ENCODE measurements around the gene EVI2A.
A peak's percentile ranks its signal among the peaks of the same experiment; 100 is the strongest.

The EVI2A gene

GRCh38 chr17:31274252-31274651 is 47.2 kb downstream of the EVI2A start:
- Histone ChIP-seq H3K36me3 (ENCODE audit: control insufficient read depth, insufficient read depth, low read length) (peaks cover 54% of the 10 kb centered on the region), H3K9me3 (ENCODE audit: control insufficient read depth, low read length) (no peaks in the 10 kb centered on the region), H3K27ac (ENCODE audit: low read depth, low read length, severe bottlenecking) (no peak overlapping the region), H3K4me3 (ENCODE audit: extremely low read depth, insufficient read depth, low read length, poor library complexity, severe bottlenecking) (no peak overlapping the region), H3K4me1 (ENCODE audit: control insufficient read depth, insufficient read depth, low read length, poor library complexity, severe bottlenecking) (peaks cover 8% of the 10 kb centered on the region)
- 83 to 100% methylated on average over 1 of the region's 2 CpGs for WGBS, 2 experiments (ENCODE audit: insufficient coverage in 2 of 2)

GRCh38 chr17:31273516-31273915 is 47.9 kb downstream of the EVI2A start:
- Histone ChIP-seq H3K9me3 (ENCODE audit: control insufficient read depth, low read length) (no peaks in the 10 kb centered on the region), H3K36me3 (ENCODE audit: control insufficient read depth, insufficient read depth, low read length) (peaks cover 47% of the 10 kb centered on the region), H3K4me3 (ENCODE audit: extremely low read depth, insufficient read depth, low read length, poor library complexity, severe bottlenecking) (no peak overlapping the region), H3K27ac (ENCODE audit: low read depth, low read length, severe bottlenecking) (no peak overlapping the region), H3K4me1 (ENCODE audit: control insufficient read depth, insufficient read depth, low read length, poor library complexity, severe bottlenecking) (peaks cover 15% of the 10 kb centered on the region)
- no CpG with 5 or more reads among the region's 1 CpG for WGBS, 2 experiments (ENCODE audit: insufficient coverage in 2 of 2)

- Histone ChIP-seq H3K27ac (ENCODE audit: low read depth, low read length, severe bottlenecking) (no peak overlapping the region), H3K4me3 (ENCODE audit: extremely low read depth, insufficient read depth, low read length, poor library complexity, severe bottlenecking) (no peak overlapping the region), H3K9me3 (ENCODE audit: control insufficient read depth, low read length) (no peaks in the 10 kb centered on the region), H3K36me3 (ENCODE audit: control insufficient read depth, insufficient read depth, low read length) (peaks cover 44% of the 10 kb centered on the region), H3K4me1 (ENCODE audit: control insufficient read depth, insufficient read depth, low read length, poor library complexity, severe bottlenecking) (peaks cover 16% of the 10 kb centered on the region)
Measured at GRCh38 chr17:31272803-31273202, 48.6 kb downstream of the EVI2A start.

- 100% methylated on average over 1 of the region's 1 CpG for WGBS, 2 experiments (ENCODE audit: insufficient coverage in 2 of 2)
- Histone ChIP-seq H3K36me3 (ENCODE audit: control insufficient read depth, insufficient read depth, low read length) (peaks cover 38% of the 10 kb centered on the region), H3K9me3 (ENCODE audit: control insufficient read depth, low read length) (no peaks in the 10 kb centered on the region), H3K27ac (ENCODE audit: low read depth, low read length, severe bottlenecking) (no peak overlapping the region), H3K4me3 (ENCODE audit: extremely low read depth, insufficient read depth, low read length, poor library complexity, severe bottlenecking) (no peak overlapping the region), H3K4me1 (ENCODE audit: control insufficient read depth, insufficient read depth, low read length, poor library complexity, severe bottlenecking) (peaks cover 16% of the 10 kb centered on the region)
Measured at GRCh38 chr17:31272236-31272635, 49.2 kb downstream of the EVI2A start.

GRCh38 chr17:31269578-31269983 is 51.8 kb downstream of the EVI2A start:
- Histone ChIP-seq H3K4me1 (ENCODE audit: control insufficient read depth, insufficient read depth, low read length, poor library complexity, severe bottlenecking) (peaks cover 16% of the 10 kb centered on the region), H3K4me3 (ENCODE audit: extremely low read depth, insufficient read depth, low read length, poor library complexity, severe bottlenecking) (no peak overlapping the region), H3K27ac (ENCODE audit: low read depth, low read length, severe bottlenecking) (peak overlapping the region; percentile 72), H3K9me3 (ENCODE audit: control insufficient read depth, low read length) (no peaks in the 10 kb centered on the region), H3K36me3 (ENCODE audit: control insufficient read depth, insufficient read depth, low read length) (peaks cover 33% of the 10 kb centered on the region)
- no CpG with 5 or more reads among the region's 1 CpG for WGBS, 2 experiments (ENCODE audit: insufficient coverage in 2 of 2)

- H3K4me3 ChIP-seq (ENCODE audit: extremely low read depth, insufficient read depth, low read length, poor library complexity, severe bottlenecking) = no peak overlapping the region
- 94 to 100% methylated on average over 2 of the region's 2 CpGs for WGBS, 2 experiments (ENCODE audit: insufficient coverage in 2 of 2)
- H3K9me3 ChIP-seq (ENCODE audit: control insufficient read depth, low read length) = no peaks in the 10 kb centered on the region
- peak overlapping the region; percentile 72 for H3K27ac ChIP-seq (ENCODE audit: low read depth, low read length, severe bottlenecking)
- H3K36me3 ChIP-seq (ENCODE audit: control insufficient read depth, insufficient read depth, low read length) = peaks cover 33% of the 10 kb centered on the region
- peaks cover 16% of the 10 kb centered on the region for H3K4me1 ChIP-seq (ENCODE audit: control insufficient read depth, insufficient read depth, low read length, poor library complexity, severe bottlenecking)
Measured at GRCh38 chr17:31269036-31269577, 52.3 kb downstream of the EVI2A start.
